WERI-Rb-1 (cell line): ENCODE measurements around the gene DDI1.

Experiments used
- DNase-seq: peaks from one replicate; pipeline ENCODE4 v3.0.0-alpha.2; 2020
- H3K27ac ChIP-seq: fragments of 250-450 bp; sonication (Bioruptor Pico); 2 replicates; pipeline ENCODE4 v1.5.1; 2020; ENCODE audit warnings: mild to moderate bottlenecking, moderate library complexity
- H3K27me3 ChIP-seq: fragments of 250-450 bp; sonication (Bioruptor Pico); 2 replicates; pipeline ENCODE4 v1.5.1; 2021; ENCODE audit warnings: mild to moderate bottlenecking, low read depth, moderate library complexity; ENCODE audit not compliant: insufficient read depth, severe bottlenecking
- H3K36me3 ChIP-seq: fragments of 250-450 bp; sonication (Bioruptor Pico); 2 replicates; pipeline ENCODE4 v1.5.1; 2020; ENCODE audit warnings: mild to moderate bottlenecking, moderate library complexity
- H3K4me3 ChIP-seq: 2 replicates; pipeline ENCODE4 v1.5.1; 2011; ENCODE audit warnings: low read depth, mild to moderate bottlenecking, control low read depth, low read length
- H3K9me3 ChIP-seq: fragments of 250-450 bp; sonication (Bioruptor Pico); 2 replicates; pipeline ENCODE4 v1.5.1; 2021; ENCODE audit warnings: mild to moderate bottlenecking, moderate library complexity; ENCODE audit not compliant: severe bottlenecking
- TF ChIP-seq, protein P1 (sequence below): IDR thresholded peaks from 2 replicates; pipeline ENCODE4 v1.5.1; 2011; ENCODE audit warnings: low read depth, mild to moderate bottlenecking, control low read depth, inconsistent platforms, low read length

Gene DDI1

DNA sequence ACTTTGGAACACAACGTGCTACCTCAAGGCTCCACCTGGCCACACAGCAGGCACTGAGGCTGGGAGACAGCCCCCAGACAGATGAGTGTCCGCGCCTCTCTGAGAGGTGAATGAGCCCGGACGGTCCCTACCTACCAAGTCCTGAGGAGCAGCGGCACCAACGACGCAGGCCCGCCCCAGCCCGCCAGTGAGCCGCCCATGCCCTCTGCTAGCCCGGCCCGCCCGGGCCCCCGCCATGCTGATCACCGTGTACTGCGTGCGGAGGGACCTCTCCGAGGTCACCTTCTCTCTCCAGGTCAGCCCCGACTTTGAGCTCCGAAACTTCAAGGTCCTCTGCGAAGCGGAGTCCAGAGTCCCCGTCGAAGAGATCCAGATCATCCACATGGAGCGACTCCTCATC lies at the start of gene DDI1:
DDI1 (plus strand) TSS at position 53 of the 400 bp plus-strand sequence; CDS start at position 236, 183 bp downstream.
- H3K36me3 ChIP-seq: no peaks in the 10 kb centered on the region
- DNase-seq: no peak
- TF ChIP-seq, protein P1, sequence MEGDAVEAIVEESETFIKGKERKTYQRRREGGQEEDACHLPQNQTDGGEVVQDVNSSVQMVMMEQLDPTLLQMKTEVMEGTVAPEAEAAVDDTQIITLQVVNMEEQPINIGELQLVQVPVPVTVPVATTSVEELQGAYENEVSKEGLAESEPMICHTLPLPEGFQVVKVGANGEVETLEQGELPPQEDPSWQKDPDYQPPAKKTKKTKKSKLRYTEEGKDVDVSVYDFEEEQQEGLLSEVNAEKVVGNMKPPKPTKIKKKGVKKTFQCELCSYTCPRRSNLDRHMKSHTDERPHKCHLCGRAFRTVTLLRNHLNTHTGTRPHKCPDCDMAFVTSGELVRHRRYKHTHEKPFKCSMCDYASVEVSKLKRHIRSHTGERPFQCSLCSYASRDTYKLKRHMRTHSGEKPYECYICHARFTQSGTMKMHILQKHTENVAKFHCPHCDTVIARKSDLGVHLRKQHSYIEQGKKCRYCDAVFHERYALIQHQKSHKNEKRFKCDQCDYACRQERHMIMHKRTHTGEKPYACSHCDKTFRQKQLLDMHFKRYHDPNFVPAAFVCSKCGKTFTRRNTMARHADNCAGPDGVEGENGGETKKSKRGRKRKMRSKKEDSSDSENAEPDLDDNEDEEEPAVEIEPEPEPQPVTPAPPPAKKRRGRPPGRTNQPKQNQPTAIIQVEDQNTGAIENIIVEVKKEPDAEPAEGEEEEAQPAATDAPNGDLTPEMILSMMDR: no peak
- H3K4me3 ChIP-seq: no peak within 1 kb of the TSS
- no peaks in the 10 kb centered on the region for H3K9me3 ChIP-seq
- no peaks in the 10 kb centered on the region for H3K27me3 ChIP-seq
- no peak within 1 kb of the TSS for H3K27ac ChIP-seq

DNA sequence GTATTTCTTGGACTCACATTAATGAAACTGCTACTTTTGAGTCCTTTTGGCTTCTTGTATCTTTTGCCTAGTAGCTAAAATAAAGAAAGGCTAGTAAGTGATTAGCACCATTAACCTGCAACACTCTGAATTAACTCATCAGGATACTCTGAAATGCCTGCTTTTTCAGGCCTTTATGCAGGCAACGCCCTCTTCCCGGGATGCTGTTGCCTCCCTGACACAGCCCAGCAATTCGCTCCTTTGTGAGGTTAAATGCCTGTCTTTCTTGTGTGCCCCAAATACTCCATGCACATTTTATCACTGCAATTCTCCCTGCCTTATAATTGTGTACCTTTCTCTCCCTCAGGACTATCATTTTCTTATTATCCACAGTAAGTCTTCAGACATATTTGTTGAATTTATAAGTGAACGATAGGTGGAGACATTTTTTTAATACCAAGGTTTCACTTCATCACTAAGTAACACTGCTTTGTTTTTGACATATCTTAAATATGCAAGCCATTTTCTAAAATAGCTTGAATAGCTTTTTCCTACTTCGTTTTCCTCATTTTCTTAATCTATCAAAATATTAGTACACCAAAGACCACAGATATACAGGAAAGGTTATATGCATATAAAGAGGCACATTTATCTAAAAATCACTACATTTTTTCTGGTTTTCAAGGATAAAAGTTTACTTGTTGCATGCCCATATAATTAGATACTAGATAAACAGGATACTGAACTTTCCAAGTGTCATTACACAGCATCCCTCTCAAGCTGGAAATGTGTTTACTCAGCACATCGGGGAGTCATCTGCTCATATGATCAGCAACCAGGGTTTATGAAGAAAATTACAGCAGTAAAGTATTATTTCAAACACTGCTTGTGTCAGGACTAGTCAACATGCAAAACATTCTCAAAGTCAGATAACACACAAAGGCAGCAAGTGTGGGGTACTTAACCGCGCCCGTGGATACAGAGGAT lies 48.5 kb upstream of the DDI1 start:
- Histone ChIP-seq H3K27me3 (no peaks in the 10 kb centered on the region), H3K9me3 (no peaks in the 10 kb centered on the region), H3K27ac (no peak overlapping the region), H3K36me3 (no peaks in the 10 kb centered on the region), H3K4me3 (no peak overlapping the region)
- TF ChIP-seq, protein P1: no peak
- no peak for DNase-seq

DNA sequence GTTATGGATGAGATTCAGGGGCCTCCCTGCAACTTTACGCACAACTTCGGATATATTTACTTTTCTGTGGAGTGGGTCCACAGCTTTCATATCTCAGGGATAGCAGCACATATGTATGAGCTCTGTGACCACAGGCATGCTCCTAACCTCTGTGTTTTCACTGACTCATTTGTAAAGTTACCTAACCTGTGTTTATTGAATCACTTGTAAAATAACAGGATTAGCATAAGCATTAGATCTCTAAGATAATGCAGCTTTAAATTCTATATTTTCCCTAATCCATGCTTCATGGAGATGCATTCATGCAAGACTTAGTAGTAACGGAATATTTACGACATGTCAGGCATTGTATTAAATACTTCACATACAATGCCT lies 47.9 kb upstream of the DDI1 start:
- no peaks in the 10 kb centered on the region for H3K36me3 ChIP-seq
- H3K9me3 ChIP-seq: no peaks in the 10 kb centered on the region
- no peak for DNase-seq
- TF ChIP-seq, protein P1: no peak
- no peaks in the 10 kb centered on the region for H3K27me3 ChIP-seq
- H3K4me3 ChIP-seq: no peak overlapping the region
- H3K27ac ChIP-seq: no peak overlapping the region

DNA sequence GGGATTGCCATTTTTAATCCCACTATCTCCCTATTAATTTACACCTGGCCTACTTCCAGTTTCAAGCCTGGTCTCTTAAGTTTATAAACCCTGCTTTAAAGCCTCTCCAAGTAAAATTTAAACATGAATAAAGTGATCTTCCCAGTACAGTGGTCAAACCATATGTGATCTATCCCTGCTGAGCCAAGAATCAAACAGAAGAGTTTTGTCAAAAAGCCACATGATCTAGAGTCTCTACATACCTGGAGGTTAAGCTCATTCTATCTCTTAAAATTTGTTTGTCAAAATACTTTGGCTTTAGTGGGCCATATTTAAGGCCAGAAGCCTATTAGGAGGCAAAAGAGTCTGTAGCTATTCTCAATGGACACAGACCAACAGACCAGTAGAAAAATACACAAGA lies 42.9 kb upstream of the DDI1 start:
- Histone ChIP-seq H3K36me3 (no peaks in the 10 kb centered on the region), H3K27ac (no peak overlapping the region), H3K27me3 (no peaks in the 10 kb centered on the region), H3K9me3 (no peaks in the 10 kb centered on the region), H3K4me3 (no peak overlapping the region)
- TF ChIP-seq, protein P1: no peak
- DNase-seq: no peak

DNA sequence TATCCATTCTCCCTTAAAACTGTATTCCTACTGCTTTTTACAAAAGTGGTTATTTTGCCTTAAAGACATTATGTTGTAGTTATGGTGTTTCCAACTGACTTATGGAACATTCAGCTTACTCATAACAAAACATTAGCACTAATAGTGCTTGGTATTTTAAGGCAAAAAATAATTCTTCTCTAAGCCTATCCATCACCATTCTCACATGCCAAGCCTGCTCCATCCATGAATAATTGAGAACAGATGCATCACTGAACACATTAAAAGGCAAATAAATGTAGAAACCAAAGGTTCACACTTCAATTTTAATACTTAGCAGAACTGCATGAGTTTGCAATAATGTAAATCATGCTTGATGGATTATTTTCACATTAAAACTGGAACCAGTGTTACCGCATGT lies 42.3 kb upstream of the DDI1 start:
- Histone ChIP-seq H3K27ac (no peak overlapping the region), H3K27me3 (no peaks in the 10 kb centered on the region), H3K36me3 (no peaks in the 10 kb centered on the region), H3K4me3 (no peak overlapping the region), H3K9me3 (no peaks in the 10 kb centered on the region)
- TF ChIP-seq, protein P1: no peak
- no peak for DNase-seq
